Psoas muscle (tissue), 8 donors: ENCODE measurements around the gene BSN. TPM values are rescaled to one million over a fixed set of nuclear protein-coding genes. Genes with fewer than 3 reads are reported as not detected.

Source experiments
- ATAC-seq, 4 donors: fragments of 200-7000 bp; cut with Tn5 transposase; one replicate each; pipeline ENCODE4 v1.9.1; 2020; ENCODE audit warnings: moderate library complexity in 3 of 4, mild to moderate bottlenecking in 2 of 4
- DNase-seq, 2 donors: peaks; one replicate each; pipeline ENCODE4 v3.0.0-alpha.2; 2020
- H3K27ac ChIP-seq: fragments of 200-600 bp; one replicate; pipeline ENCODE4 v1.8.0; 2022
- H3K27me3 ChIP-seq, 3 donors: fragments of 200-600 bp in 1 of 3; one replicate each; pipeline versions ENCODE4 v1.6.1 to v1.8.0; 2013 to 2022; ENCODE audit warnings: low read length in 2 of 3, mild to moderate bottlenecking in 2 of 3, moderate library complexity in 1 of 3; ENCODE audit not compliant: insufficient read depth in 3 of 3
- H3K36me3 ChIP-seq, 2 donors: fragments of 200-600 bp in 1 of 2; one replicate each; pipeline versions ENCODE4 v1.6.1 to v1.8.0; 2013 to 2022; ENCODE audit warnings: low read depth in 1 of 2, mild to moderate bottlenecking in 1 of 2, moderate library complexity in 1 of 2; ENCODE audit not compliant: insufficient read depth in 1 of 2
- H3K4me1 ChIP-seq: fragments of 200-600 bp; one replicate; pipeline ENCODE4 v1.8.0; 2022
- H3K4me3 ChIP-seq: fragments of 200-600 bp; one replicate; pipeline ENCODE4 v1.8.0; 2022; ENCODE audit warnings: mild to moderate bottlenecking
- H3K9me3 ChIP-seq: fragments of 200-600 bp; one replicate; pipeline ENCODE4 v1.8.0; 2022
- CTCF ChIP-seq: fragments of 200-600 bp; IDR thresholded peaks from one replicate; pipeline ENCODE4 v1.8.0; 2022; ENCODE audit warnings: antibody characterized with exemption
- WGBS, 3 donors: extraction: QIAGEN DNeasy Blood & Tissue Kit; methylation state at CpG; one replicate each; pipeline versions ENCODE4 v1.1.6 to v1.1.7; 2013; 5-methylcytosine and 5-hydroxymethylcytosine counted together
- intact Hi-C, 2 donors: fragments of 100-400 bp; cut with DNase I; formaldehyde crosslinking; loops; one replicate each; pipeline versions ENCODE4 v1.11.0 to v1.14.2; 2022
- polyA plus RNA-seq, 3 donors: library from polyadenylated mRNA; stranded (reverse); fragments of 200-250 nt; gene quantifications; one replicate each; pipeline ENCODE4 v1.2.3, GENCODE V29; 2013
- total RNA-seq, 4 donors: library from RNA; stranded (reverse); fragmentation: NEBNext Ultra II Directional in 2 of 4; extraction: Animal tissue kit (Norgen Biotek cat#: 25700) in 2 of 4; gene quantifications; one replicate each; pipeline versions ENCODE4 v1.2.1 to v1.2.4, GENCODE V29; 2021 to 2023
- donor health status: healthy with polysubstance abuse.
- donor health status: DM: no; HTN: no; CAD: no; lungs with moderate emphysema.
- donor health status: Bipolar disorder and iron deficiency.
- donor health status: healthy.
- donor health status: DM: yes; HTN: yes; CAD: no.
- donor health status: DM: no; HTN: no; CAD: no.
- donor health status: DM: no; HTN: no; CAD: no.
- donor health status: DM: yes; HTN: yes; CAD: no.

Gene BSN
- total and polyA plus RNA-seq, 7 donors: 0.08 to 0.95 (median 0.22) TPM

- DNase-seq (no peak), ATAC-seq (no peak)
- Histone ChIP-seq H3K4me3 (no peak overlapping the region), H3K4me1 (no peaks in the 10 kb centered on the region), H3K27ac (no peak overlapping the region), H3K27me3 (no peaks in the 10 kb centered on the region), H3K36me3 (no peaks in the 10 kb centered on the region), H3K9me3 (peaks cover 4% of the 10 kb centered on the region)
- 86 to 93% (median 92%) methylated on average over 5 of the region's 5 CpGs for WGBS, 3 donors
- no peak for TF ChIP-seq CTCF
- intact Hi-C loops: no loop called here
Measured at GRCh38 chr3:49627634-49628033, 73.4 kb downstream of the BSN start.

DNA sequence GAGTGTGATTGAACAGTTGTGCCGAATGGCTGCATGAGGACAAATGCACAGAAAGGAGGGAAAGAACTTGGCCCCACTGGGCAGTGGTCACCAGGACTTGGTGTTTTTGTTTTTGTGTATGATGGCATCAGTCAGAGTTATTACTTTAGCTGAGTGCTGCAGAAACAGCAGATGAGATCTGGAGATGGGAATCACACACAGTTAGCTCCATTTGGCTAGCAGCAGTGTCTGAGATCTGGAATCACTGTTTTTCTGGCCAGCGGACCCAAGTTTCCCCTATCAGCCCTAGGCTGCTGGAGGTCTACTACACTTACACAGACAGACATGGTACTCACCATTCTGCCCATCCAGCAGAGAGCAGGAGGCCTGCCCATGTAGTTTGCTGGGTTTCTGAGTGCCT lies 74.0 kb downstream of the BSN start:
- H3K4me1 ChIP-seq: no peaks in the 10 kb centered on the region
- H3K4me3 ChIP-seq: no peak overlapping the region
- no peaks in the 10 kb centered on the region for H3K27me3 ChIP-seq
- peaks cover 4% of the 10 kb centered on the region for H3K9me3 ChIP-seq
- ATAC-seq: no peak
- no peak for TF ChIP-seq CTCF
- H3K36me3 ChIP-seq: no peaks in the 10 kb centered on the region
- no peak overlapping the region for H3K27ac ChIP-seq
- no peak for DNase-seq
- intact Hi-C loops: no loop called here
- 86 to 94% (median 93%) methylated on average over 2 of the region's 2 CpGs for WGBS, 3 donors

- intact Hi-C loops: no loop called here
- H3K4me1 ChIP-seq: no peaks in the 10 kb centered on the region
- H3K27ac ChIP-seq: no peak overlapping the region
- peaks cover 4% of the 10 kb centered on the region for H3K9me3 ChIP-seq
- H3K36me3 ChIP-seq: no peaks in the 10 kb centered on the region
- no peak for DNase-seq
- ATAC-seq: no peak
- WGBS, 3 donors: 88 to 92% (median 90%) methylated on average over 4 of the region's 4 CpGs
- TF ChIP-seq CTCF: no peak
- H3K27me3 ChIP-seq: no peaks in the 10 kb centered on the region
- no peak overlapping the region for H3K4me3 ChIP-seq
Measured at GRCh38 chr3:49629451-49629850, 75.2 kb downstream of the BSN start.

GRCh38 chr3:49629866-49630265 lies 75.6 kb downstream of the BSN start:
- Histone ChIP-seq H3K36me3 (no peaks in the 10 kb centered on the region), H3K27ac (no peak overlapping the region), H3K4me1 (no peaks in the 10 kb centered on the region), H3K27me3 (no peaks in the 10 kb centered on the region), H3K9me3 (peaks cover 4% of the 10 kb centered on the region), H3K4me3 (no peak overlapping the region)
- 74 to 85% (median 84%) methylated on average over 6 of the region's 6 CpGs for WGBS, 3 donors
- ATAC-seq (no peak), DNase-seq (no peak)
- TF ChIP-seq CTCF: no peak
- intact Hi-C loops: no loop called here

DNA sequence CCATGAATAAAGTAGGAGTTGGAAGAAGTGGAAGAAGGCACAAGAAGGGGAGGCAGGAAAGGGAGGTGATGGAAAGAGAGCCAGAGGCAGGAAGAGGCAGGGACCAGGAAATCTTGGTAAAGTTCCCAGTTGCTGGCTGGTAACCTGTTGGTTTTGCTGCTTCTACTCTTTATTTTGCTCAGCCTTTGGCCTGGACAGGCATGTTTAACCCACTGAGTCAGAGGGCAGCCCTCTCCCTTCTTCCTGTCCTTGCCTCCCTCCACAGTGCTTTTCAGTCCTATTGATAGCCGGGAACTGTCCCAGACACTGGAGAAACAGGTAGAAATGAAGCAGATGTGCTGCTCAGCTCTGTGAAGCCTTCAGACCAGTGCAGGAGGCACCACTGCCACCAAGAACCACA lies 76.5 kb downstream of the BSN start:
- Histone ChIP-seq H3K27me3 (no peaks in the 10 kb centered on the region), H3K4me3 (no peak overlapping the region), H3K4me1 (no peaks in the 10 kb centered on the region), H3K27ac (no peak overlapping the region), H3K36me3 (no peaks in the 10 kb centered on the region), H3K9me3 (peaks cover 4% of the 10 kb centered on the region)
- no peak for TF ChIP-seq CTCF
- DNase-seq (no peak), ATAC-seq (no peak)
- WGBS, 3 donors: 93 to 95% (median 94%) methylated on average over 1 of the region's 1 CpG
- intact Hi-C loops: no loop called here
